HG03378 (cell line): ENCODE data around the gene GRSF1.
"Not testable (repeated sequence)": the region's sequence is repeated elsewhere in the genome, so short reads cannot be mapped to it uniquely, and the experiment has no call there.

ENCODE experiments used
- ATAC-seq: cut with Tn5 transposase; IDR thresholded peaks from one replicate; pipeline ENCODE4 v1.9.1; 2021; ENCODE audit warnings: mild to moderate bottlenecking, moderate library complexity; ENCODE audit not compliant: unreplicated experiment

The GRSF1 gene

GRCh38 chr4:70839589-70840093 lies at the start of gene GRSF1:
Gene GRSF1 (minus strand): TSS chr4:70839890. CDS start chr4:70839827, 63 bp downstream.
- ATAC-seq = peak; percentile 43

- ATAC-seq = no peak
These were observed 45.5 kb upstream of the GRSF1 start for GRCh38 chr4:70885174-70885573.

GRCh38 chr4:70880739-70881138 lies 41.0 kb upstream of the GRSF1 start:
- no peak for ATAC-seq

DNA sequence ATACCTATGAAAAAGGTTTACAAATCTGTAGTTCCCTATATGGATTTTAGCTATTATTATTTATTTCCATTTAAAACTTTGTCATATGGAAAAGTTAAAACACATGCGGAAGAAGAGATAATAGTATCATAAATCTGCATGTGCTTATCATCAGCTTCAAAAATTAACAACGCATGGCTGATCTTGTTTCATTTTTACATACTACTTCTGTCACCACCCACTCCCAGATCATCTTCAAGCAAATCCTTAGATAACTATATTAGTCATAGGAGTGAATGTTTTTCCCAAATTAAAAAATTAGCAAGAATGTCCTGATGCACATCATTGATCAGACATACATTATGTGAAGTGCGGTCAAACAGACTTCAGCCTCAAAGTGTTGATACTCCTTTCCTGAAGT lies 37.9 kb upstream of the GRSF1 start:
- ATAC-seq = no peak

DNA sequence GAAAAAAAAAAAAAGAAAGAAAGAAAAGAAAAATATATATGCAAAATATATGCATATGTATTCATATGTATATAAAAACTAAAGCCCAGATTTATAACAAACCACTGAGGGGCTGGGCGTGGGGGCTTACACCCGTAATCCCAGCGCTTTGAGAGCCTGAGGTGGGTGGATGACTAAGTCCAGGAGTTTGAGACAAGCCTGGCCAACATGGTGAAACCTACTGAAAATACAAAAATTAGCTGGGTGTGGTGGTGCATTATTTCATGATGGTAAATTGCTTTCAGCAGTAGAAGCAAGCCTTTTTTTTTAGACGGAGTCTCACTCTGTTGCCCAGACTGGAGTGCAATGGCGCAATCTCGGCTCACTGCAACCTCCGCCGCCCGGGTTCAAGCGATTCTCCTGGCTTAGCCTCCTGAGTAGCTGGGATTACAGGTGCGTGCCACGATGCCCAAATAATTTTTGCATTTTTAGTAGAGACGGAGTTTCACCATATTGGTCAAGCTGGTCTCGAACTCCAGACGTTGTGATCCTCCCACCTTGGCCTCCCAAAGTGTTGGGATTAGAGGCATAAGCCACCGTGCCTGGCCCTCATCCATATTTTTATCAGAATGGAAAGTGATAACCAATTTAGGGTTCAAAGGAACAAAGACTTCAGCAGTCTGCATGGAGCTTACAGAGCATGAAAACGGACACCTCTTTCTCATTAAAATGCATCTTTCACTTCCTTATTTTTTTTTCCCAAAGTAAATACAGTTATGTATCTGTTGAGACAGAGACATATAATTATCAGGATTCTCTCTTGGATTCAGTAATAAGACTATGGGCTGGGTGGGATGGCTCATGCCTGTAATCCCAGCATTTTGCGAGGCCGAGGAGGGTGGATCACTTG lies 34.8 kb upstream of the GRSF1 start:
- ATAC-seq = peak; percentile 82

- ATAC-seq = no peak
These were observed 33.5 kb upstream of the GRSF1 start for GRCh38 chr4:70873216-70873615.

- no peak for ATAC-seq
These were observed 29.1 kb upstream of the GRSF1 start for GRCh38 chr4:70868778-70869177.

- ATAC-seq = peak; percentile 88
These were observed 23.6 kb upstream of the GRSF1 start for GRCh38 chr4:70863099-70863790.

DNA sequence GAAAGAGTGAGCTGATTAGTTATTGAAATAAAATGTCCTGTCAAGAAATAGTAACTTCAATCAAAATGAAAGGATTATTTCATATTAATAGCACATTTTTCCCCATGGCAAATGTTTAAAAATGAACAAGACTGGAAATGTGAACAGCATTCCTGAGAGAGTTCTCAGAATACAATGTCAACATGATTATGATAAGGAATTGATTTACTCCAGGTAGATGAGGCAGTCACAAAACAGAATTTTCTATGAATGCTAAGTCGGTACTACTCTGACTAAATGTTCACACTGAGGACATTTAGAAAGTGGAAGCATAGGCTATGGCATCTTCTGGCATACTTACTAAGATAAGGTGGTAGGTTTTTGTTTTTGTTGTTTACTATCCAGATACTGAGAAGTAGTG lies 19.4 kb upstream of the GRSF1 start:
- ATAC-seq = no peak

DNA sequence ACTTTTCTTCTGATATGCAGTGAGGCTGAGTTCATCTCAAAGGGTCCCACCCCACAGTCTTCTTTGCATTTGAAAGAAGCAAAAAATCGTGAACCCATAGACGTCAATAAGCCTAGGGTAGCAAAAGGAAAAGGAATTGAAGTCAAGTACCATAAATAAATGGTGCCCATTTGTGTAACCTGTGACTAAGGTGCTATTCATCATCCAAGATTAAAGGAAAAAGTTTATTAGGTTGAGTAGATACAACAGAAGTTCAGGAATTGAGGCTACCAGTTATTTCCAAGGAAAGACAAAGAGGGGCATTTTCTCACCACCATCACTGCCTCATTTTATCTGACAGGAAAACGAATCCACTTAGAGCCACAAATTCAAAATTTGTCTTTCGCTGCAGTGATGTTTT lies 18.8 kb upstream of the GRSF1 start:
- ATAC-seq = no peak

DNA sequence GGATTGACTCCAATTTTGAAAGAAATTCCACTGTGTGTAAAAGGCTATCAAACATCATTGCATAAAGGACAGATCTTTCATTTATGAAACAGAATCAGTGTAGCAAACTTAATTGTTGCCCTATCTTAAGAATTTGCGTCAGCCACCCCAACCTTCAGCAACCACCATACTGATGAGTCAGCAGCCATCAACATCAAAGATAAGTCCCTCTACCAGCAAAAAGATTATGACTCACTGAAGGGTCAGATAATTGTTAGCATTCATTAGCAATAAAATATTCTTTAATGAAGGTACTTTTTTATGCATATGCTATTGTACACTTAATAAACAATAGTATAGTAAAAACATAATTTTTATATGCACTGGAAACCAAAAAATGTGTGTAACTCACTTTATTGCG lies 15.8 kb upstream of the GRSF1 start:
- no peak for ATAC-seq

DNA sequence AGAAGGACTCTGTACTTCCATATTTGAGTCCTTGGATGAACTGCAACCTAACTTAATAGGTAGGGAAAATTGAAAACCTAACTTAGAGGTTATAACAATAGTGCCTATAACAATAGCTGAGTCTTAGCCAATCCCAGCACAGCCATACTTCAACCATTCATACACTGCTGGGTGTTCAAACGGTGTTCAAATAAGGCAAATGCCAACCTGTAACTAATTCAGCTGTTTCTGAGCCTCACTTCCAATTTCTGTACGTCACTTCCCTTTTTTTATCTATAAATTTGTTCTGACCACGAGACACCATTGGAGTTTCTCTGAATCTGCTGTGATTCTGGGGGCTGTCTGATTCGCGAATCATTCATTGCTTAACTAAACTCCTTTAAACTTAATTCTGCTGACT lies 9.6 kb upstream of the GRSF1 start:
- ATAC-seq = no peak

- peak; percentile 51 for ATAC-seq
These were observed 4.5 kb upstream of the GRSF1 start for GRCh38 chr4:70844180-70844579.

DNA sequence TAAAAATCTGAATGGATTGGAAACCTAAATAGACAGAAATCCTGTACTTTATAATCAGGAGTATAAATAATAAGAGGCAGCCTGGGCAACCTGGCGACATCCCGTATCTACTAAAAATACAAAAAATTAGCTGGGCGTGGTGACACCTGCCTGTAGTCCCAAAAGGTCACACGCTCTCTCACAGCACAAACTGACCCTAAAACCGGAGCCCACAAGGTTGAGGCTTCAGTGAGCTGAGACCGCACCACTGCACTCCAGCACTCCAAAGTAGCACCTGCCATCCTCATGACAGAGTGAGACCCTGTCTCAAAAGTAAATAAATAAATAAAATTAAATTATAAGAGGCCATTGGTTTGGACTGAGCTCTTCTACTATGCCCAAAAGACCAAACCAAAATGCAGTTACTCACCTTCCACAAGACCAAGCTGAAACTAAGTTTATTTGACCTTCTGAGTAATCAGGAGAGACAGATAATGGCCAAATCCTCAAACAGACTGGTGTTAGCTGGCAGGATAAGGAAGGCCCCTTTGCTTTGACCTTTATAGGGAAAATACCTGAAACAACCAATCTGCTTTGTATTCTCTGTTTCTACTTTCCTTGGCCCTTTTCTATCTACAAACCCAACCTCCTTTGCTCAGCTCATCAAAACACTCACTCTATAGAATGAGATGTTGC lies 3.2 kb upstream of the GRSF1 start:
- peak; percentile 44 for ATAC-seq

DNA sequence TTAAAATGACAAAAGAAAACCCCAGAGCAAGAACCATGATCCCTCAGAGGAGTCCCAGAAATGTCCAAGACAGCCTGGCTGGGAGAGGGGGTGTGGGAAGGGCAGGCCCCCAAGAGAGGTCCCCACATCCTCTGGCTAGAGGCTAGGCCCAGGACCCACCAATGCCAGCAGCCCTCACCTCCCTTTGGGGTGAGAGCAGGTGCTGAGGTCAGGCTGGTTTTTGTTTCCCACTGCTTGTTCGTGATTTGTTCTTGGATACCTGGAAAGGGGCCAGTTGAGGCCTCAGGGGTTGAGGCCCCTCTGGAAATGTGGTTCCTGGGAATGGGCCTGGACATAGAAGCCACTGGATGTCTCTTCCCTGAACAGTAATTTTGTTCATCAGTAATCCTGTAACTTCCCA lies 2.3 kb upstream of the GRSF1 start:
- no peak for ATAC-seq

GRCh38 chr4:70841211-70841610 lies 1.5 kb upstream of the GRSF1 start:
- ATAC-seq = no peak

- ATAC-seq = not testable (repeated sequence)
These were observed 941 bp upstream of the GRSF1 start for GRCh38 chr4:70840631-70841030.

DNA sequence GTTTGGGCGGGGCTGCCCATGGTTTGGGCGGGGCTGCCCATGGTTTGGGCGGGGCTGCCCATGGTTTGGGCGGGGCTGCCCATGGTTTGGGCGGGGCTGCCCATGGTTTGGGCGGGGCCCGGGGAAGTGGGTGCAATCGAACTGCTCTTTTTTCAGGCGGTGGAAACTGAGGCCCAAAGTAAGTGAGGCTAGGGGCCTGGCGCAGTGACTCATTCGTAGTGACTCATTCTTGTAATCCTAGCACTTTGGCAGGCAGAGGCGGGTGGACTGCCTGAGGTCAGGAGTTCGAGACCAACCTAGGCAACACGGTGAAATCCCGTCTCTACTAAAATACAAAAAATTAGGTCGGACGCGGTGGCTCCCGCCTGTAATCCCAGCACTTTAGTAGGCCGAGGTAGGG lies 447 bp upstream of the GRSF1 start:
- not testable (repeated sequence) for ATAC-seq

DNA sequence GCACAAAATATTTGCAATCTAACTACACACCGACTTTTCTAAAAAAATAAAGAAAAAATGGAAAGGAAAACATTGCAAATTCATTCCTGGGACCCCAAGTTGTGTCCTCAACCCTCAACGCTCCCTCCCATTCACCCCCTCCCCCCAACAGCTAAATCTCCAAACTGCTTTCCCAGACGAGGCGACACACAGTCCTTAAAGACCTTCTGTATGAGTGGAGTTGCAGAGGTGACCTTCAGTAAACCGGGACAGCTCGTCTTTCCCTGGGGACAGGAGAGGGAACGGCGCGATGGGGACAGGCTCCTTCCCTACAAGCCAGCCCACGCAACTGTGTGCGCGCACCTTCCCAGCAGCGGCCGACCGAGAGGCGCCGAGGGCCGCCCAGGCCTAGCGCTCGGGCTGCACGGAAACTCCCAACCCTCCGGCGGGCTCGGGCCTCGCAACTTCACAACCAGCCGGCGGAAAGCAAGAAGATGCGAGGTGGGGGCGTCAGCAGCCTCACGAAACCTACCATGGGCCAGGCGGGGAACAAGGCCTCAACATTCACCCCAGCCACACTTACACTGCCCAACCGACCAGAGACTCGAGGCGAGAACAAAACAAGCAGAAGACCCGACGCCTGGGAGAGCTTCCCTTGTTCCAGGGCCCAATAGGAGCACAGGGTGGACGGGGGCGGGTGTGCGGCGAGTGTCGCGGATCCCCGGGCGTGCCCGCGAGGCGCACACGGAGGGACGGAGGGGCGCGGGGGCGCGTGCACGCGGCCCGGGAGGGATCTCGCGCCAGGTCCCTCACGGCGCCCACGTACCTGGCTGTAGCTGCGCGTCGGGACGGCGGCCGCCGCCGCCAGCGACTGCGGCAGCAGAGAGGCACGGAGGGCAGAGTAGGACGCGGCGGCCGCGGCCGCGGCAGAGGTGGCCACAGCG lies 763 bp downstream of the GRSF1 start:
- ATAC-seq = peak; percentile 38

DNA sequence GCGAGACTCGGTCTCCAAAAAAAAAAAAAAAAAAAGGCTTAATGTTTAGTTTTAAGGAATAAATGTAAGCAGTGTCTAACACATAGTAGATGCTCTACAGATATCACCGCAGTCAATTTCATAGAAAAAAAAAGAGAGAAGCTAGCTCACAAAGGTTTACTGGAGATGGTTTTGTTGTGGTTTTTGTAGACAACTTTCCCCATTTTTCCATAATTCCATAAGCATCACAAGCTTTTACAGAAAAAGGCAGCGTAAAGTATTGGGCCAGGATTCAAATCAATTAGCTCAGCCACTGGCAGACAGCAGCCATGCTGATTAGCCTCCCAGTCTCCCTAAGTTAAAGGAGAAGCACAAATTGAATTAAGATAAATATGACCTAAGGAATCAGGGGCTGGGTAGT lies 1.5 kb downstream of the GRSF1 start:
- ATAC-seq = no peak
